Measurements from ENCODE around the gene GALT.

Gene GALT

DNA sequence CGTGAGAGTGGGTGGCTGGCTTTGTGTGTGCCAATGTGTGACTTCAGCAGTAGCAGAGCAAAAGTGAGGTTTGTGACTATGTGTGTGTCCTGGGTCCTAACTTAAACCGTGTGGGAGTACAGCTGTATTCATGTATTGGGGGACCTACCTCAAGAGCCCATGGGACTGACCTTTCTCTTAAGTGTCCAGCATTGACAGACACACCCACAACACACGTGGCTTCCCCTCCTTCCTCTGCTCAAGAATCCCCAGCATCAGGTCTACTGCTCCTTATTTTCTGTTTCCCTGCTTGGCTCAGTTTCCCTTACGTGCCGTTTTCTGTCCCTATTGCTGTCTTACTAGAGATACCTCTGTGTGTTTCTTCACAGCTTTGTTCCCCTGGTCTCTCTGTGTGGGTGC is 6.1 kb downstream of the GALT start:
- no peak for DNase-seq

GRCh38 chr9:34653151-34654072 is 6.9 kb downstream of the GALT start:
- peak in 1 of 2 experiments; percentile 33 for DNase-seq

- DNase-seq = no peak
Measured at GRCh38 chr9:34654323-34655051, 8.0 kb downstream of the GALT start.

- DNase-seq = no peak
Measured at GRCh38 chr9:34655394-34655793, 8.9 kb downstream of the GALT start.

GRCh38 chr9:34656992-34657391 is 10.5 kb downstream of the GALT start:
- DNase-seq = no peak

- DNase-seq = no peak
Measured at GRCh38 chr9:34658461-34658860, 12.0 kb downstream of the GALT start.

DNA sequence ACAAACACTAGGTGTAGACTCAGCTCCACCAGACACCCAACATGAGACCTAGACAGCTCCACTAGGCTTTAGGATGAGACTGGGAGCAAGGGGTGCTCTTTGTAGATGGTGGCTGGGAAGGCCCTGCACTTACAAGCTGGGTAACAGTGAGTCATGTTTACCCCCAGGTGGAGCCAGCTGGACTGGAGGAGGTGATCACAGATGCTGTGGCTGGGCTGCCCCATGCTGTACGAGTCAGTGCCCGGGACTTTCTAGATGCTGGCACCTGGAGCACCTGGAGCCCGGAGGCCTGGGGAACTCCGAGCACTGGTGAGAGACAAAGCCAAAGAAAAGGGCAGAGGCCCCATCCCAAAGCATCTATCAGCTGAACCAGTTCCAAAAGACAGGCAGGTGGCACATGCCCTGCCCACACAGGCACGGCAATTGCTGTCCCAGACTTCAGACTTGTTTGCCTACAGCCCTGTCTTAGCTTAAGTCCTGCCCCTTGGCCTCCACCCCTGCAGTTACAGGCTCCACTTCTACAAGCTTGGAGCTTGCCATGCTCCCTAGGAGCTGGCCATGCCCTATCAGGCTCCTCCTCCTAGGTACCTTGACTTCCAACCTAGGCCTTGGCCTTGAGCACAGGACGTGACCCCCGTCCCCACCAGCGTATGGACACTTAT is 13.2 kb downstream of the GALT start:
- DNase-seq = no peak

GRCh38 chr9:34662526-34663302 is 16.2 kb downstream of the GALT start, which contains the start of gene CCL27:
Gene CCL27 (minus strand): TSS chr9:34662657. CDS start chr9:34662633, 24 bp downstream.
- no peak for DNase-seq

DNA sequence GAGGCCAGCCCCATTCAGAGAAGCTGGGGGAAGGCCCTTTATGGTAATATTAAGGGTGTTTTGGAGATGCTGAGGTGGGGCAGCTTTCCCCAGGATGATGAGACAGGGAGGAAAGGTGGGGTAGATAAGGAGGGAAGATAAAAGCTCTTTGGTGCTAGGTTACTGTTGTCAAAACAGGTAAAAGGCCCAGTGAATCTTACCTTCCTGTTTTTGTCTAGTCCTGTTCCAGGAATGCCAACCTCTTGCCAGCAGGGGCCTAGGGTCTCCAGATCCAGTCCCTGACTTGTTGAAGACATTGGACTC is 16.8 kb downstream of the GALT start:
- no peak for DNase-seq

DNA sequence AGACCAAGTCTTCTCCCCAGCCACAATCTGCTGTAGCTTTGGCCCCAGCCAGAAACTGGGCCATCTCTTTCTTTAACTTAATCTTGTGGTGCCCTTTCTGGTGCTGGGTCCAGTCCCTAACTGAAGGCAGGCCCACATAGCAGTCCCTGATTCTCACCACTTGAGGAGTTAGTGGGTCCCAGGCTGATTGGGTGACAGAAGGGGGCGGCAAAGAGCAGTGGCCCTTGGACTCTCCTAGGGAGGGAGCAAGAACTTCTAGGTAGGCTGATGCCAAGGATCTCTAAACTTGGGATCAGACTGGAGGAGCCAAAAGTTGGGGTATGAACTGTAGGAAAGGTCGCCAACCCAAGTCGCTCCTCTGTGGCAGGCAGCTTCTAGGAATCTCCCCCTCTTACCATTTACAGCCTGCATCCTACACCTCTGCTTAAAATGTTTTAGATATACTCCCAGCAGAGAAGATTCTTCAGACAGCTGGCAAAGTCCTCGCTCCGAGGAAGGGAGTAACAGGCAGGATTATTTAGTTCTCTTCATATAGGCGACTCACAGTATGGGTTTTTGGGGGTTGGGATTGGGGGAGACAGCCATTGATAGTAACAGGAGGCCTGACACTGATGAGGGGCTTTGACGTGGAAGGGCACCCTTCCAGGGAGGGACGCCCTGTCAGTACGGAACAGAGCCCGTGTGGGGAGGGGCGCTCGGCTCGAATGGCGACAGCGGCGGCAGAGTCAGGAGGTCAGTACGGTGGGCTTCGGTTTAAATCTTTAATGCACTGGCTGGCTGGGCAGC is 18.0 kb downstream of the GALT start:
- peak; percentile 74 to 82 for DNase-seq

DNA sequence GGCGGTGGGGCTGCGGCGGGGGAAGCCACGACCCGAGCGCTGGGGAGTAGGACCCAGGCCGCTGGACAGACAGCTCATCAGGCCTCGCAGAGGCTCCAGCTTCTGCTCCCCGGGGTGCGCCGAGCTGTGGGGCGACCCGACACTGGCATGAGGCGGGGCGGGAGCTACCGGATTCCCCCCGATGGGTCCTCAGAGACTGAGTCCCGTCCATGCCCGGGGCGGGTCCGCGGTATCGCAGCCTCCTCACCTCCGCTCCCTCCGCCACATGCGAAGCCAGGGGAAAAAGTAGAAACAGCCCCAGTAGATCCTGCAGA is 18.5 kb downstream of the GALT start:
- DNase-seq = no peak

- peak; percentile 66 to 82 for DNase-seq
Measured at GRCh38 chr9:34665381-34666250, 19.1 kb downstream of the GALT start.

- no peak for DNase-seq
Measured at GRCh38 chr9:34669809-34670562, 23.5 kb downstream of the GALT start.

GRCh38 chr9:34671307-34671706 is 24.8 kb downstream of the GALT start:
- DNase-seq = no peak

DNA sequence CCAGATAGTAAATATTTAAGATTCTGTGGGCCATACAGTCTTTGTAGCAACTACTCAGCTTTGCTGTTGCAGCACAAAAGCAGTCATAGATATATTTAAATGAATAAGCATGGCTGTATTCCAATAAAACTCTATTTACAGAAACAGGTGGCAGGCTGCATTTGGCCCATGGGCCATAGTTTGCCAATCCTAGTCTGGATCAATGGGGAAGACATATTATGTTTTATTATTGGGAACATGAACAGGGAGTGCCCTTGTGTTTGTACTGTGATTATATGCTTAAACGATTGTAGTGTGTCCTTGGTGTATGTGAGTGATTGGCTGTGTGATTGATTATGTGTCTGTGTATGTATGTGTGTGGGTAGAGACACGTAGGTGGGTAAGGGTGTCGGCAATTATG is 28.0 kb downstream of the GALT start:
- no peak for DNase-seq

GRCh38 chr9:34675048-34675714 is 28.7 kb downstream of the GALT start:
- peak; percentile 87 to 92 for DNase-seq

DNA sequence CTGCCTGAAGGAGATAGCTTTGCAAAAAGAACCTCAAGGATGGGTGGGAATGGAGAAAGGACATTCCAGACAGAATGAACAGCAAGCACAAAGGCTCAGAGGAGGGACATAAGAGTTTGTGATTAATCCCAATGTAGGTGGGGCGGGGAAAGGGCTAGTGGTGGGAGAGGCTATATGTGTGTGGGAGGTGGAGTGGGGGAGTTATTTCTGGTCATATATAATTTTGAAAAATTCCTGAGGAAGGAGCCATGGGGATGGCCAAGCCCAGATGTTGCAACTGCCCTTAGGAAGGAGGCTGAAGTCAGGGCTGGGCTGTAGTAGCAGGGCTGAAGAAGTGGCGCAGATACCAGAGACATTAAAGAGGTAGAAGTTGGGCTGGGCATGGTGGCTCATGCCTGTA is 29.4 kb downstream of the GALT start:
- DNase-seq = no peak

- no peak for DNase-seq
Measured at GRCh38 chr9:34684145-34684544, 37.7 kb downstream of the GALT start.

DNA sequence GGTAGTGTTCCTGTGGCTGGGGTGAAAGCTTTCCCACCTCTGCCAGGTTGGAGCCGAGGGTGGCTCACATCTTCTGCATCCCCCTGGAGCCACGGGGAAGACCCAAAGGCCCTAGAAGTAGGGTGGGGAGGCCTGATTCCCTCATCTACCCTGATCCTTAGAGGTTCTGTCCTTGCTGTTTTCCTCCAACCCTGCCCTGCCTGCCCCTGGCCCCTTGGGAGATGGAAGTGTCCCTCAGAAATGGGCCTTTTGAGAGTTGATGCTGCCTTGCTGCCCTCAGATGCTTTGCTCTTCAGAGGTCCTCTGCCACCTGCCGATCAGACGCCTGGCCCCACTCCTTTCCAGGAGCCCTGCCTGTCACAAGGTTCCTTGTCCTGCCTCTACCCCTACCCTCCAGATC is 38.3 kb downstream of the GALT start:
- no peak for DNase-seq

DNA sequence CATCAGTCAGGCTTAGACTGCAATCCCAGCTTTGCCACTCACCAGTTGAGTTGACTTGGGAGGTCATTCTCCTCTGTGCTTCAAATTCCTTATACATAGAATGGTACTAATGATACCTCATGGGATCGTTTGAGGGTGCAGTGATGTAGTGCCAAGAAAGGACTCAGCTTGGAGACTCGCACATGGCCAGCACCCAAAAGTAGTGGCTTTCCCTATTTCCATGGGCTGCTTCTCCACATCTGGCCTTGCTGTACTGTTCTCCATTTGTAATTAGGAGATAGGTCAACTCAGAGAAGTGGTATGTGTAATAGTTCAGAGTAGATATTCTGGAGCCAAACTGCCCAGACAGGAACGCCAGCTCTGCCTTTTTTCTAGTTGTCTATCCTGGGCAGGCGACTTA is 39.1 kb downstream of the GALT start:
- no peak for DNase-seq

Measured in Kasumi-1 (cell line).